ENCODE data around the gene CUL3. TPM values are rescaled to one million over a fixed set of nuclear protein-coding genes. Genes with fewer than 3 reads are reported as not detected.
"Not testable (repeated sequence)": the region's sequence is repeated elsewhere in the genome, so short reads cannot be mapped to it uniquely, and the experiment has no call there.

Gene CUL3
- total RNA-seq, 2 donors from 2014 or later: 83.1 to 87.2 TPM

- intact Hi-C loops (cut with DNase I, micrococcal nuclease): no loop called here
- ATAC-seq (no peak), DNase-seq (no peak)
Observed at GRCh38 chr2:224552771-224553170, 32.4 kb downstream of the CUL3 start.

- intact Hi-C loops (cut with DNase I, micrococcal nuclease): no loop called here
- no peak for ATAC-seq
Observed at GRCh38 chr2:224551693-224552092, 33.5 kb downstream of the CUL3 start.

GRCh38 chr2:224546926-224547325 is 38.2 kb downstream of the CUL3 start:
- ATAC-seq (no peak), DNase-seq (no peak)
- intact Hi-C loops (cut with DNase I, micrococcal nuclease): no loop called here

More at GRCh38 chr2:224551693-224552092, 33.5 kb downstream of the CUL3 start:
- no peak for DNase-seq

- intact Hi-C loops (cut with DNase I, micrococcal nuclease): no loop called here
- ATAC-seq: no peak
- no peak for DNase-seq
Observed at GRCh38 chr2:224545884-224546644, 39.1 kb downstream of the CUL3 start.

GRCh38 chr2:224543939-224544338 is 41.2 kb downstream of the CUL3 start:
- intact Hi-C loops (cut with DNase I, micrococcal nuclease): no loop called here
- DNase-seq (no peak), ATAC-seq (no peak)

- no peak for DNase-seq
- intact Hi-C loops (cut with DNase I, micrococcal nuclease): no loop called here
- ATAC-seq: no peak
Observed at GRCh38 chr2:224538561-224539138, 46.5 kb downstream of the CUL3 start.

- intact Hi-C loops (cut with DNase I, micrococcal nuclease): no loop called here
- no peak for ATAC-seq
Observed at GRCh38 chr2:224532931-224533330, 52.2 kb downstream of the CUL3 start.

GRCh38 chr2:224532441-224532840 is 52.7 kb downstream of the CUL3 start:
- ATAC-seq: no peak
- no peak for DNase-seq
- intact Hi-C loops (cut with DNase I, micrococcal nuclease): no loop called here

More at GRCh38 chr2:224532931-224533330, 52.2 kb downstream of the CUL3 start:
- DNase-seq: no peak

GRCh38 chr2:224528171-224528570 is 57.0 kb downstream of the CUL3 start:
- DNase-seq (no peak), ATAC-seq (no peak)
- intact Hi-C loops (cut with DNase I, micrococcal nuclease): no loop called here

GRCh38 chr2:224525774-224526173 is 59.4 kb downstream of the CUL3 start:
- no peak for DNase-seq
- no peak for ATAC-seq
- intact Hi-C loops (cut with DNase I, micrococcal nuclease): no loop called here

- intact Hi-C loops (cut with DNase I, micrococcal nuclease): no loop called here
- DNase-seq: no peak
- ATAC-seq: no peak
Observed at GRCh38 chr2:224524657-224525056, 60.5 kb downstream of the CUL3 start.

- intact Hi-C loops (cut with DNase I, micrococcal nuclease): no loop called here
- ATAC-seq (no peak), DNase-seq (no peak)
Observed at GRCh38 chr2:224523626-224524577, 61.3 kb downstream of the CUL3 start.

- intact Hi-C loops (cut with DNase I, micrococcal nuclease): not testable (repeated sequence)
Observed at GRCh38 chr2:224522483-224522882, 62.7 kb downstream of the CUL3 start.

GRCh38 chr2:224520064-224520463 is 65.1 kb downstream of the CUL3 start:
- intact Hi-C loops (cut with DNase I, micrococcal nuclease): no loop called here
- DNase-seq (no peak), ATAC-seq (no peak)

More at GRCh38 chr2:224522483-224522882, 62.7 kb downstream of the CUL3 start:
- not testable (repeated sequence) for DNase-seq, ATAC-seq

- no peak for ATAC-seq
Observed at GRCh38 chr2:224518806-224519580, 66.2 kb downstream of the CUL3 start.

GRCh38 chr2:224517963-224518362 is 67.2 kb downstream of the CUL3 start:
- DNase-seq (no peak), ATAC-seq (no peak)
- intact Hi-C loops (cut with DNase I, micrococcal nuclease): no loop called here

More at GRCh38 chr2:224518806-224519580, 66.2 kb downstream of the CUL3 start:
- intact Hi-C loops (cut with DNase I, micrococcal nuclease): no loop called here
- no peak for DNase-seq

- intact Hi-C loops (cut with DNase I, micrococcal nuclease); DNase-seq; ATAC-seq: not testable (repeated sequence)
Observed at GRCh38 chr2:224516393-224516792, 68.8 kb downstream of the CUL3 start.

GRCh38 chr2:224513991-224514390 is 71.2 kb downstream of the CUL3 start:
- ATAC-seq (no peak), DNase-seq (no peak)
- intact Hi-C loops (cut with DNase I, micrococcal nuclease): no loop called here

GRCh38 chr2:224507789-224508188 is 77.4 kb downstream of the CUL3 start:
- ATAC-seq (no peak), DNase-seq (no peak)
- intact Hi-C loops (cut with DNase I, micrococcal nuclease): no loop called here
